ENCODE measurements around the gene MYBPC2. TPM values are rescaled to one million over a fixed set of nuclear protein-coding genes. Genes with fewer than 3 reads are reported as not detected.

Gene MYBPC2
- total RNA-seq, 1 donor from 2014 or later = not detected

DNA sequence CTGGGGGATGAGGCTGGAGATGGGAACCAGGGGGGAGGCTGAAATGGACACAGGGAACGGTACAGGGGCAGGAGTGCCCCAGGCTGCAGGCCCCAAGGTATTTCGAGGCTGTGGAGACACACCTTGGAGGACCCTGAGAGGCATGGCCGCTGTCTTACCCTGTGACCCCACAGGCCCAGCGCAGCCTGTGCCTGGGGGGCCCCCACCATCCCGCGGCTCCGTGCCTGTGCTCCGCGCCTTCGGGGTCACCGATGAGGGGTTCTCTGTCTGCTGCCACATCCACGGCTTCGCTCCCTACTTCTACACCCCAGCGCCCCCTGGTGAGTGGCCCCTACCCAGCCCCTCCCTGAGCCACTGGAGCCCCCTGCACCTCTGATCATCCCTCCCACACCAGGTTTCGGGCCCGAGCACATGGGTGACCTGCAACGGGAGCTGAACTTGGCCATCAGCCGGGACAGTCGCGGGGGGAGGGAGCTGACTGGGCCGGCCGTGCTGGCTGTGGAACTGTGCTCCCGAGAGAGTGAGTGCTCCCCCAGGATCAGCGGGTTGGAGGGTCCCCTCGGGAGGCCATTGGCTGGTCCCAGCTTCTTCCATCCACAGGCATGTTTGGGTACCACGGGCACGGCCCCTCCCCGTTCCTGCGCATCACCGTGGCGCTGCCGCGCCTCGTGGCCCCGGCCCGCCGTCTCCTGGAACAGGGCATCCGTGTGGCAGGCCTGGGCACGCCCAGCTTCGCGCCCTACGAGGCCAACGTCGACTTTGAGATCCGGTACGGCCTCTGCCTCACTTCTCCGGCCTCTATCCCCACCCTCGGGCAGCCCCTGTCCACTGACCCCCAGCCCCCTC is 30.9 kb upstream of the MYBPC2 start:
- DNase-seq (ENCODE audit: low read depth) = no peak
- no peak overlapping the region for H3K4me3 ChIP-seq (ENCODE audit: low read depth, low read length)
- no peak for TF ChIP-seq CTCF (conservative IDR thresholded peaks at IDR 0.05; ENCODE audit: low read depth, low read length)

DNA sequence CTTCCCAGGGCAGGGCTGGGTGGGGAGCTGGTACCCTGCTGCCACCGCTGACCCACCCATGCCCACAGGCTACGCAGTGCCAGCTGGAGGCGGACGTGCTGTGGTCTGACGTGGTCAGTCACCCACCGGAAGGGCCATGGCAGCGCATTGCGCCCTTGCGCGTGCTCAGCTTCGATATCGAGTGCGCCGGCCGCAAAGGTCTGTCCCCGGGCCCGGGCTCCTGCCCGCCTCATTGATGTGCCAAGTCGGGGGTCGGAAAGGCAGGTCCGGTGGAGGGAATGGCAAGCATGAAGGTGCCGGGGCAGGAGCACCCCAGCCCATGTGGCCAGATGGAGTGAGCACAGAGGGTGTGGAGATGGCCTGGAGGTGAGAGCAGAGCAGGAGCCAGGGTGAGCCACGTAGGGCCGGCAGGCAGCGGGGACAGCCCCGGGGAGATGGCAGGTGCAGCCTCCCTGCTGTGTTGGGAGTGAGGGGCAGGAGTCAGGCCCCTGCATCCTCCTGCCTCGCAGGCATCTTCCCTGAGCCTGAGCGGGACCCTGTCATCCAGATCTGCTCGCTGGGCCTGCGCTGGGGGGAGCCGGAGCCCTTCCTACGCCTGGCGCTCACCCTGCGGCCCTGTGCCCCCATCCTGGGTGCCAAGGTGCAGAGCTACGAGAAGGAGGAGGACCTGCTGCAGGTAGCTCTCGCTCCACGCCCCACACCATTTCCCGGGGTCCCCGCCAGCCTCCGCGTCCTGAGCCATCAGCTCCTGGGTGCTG is 30.0 kb upstream of the MYBPC2 start:
- TF ChIP-seq CTCF (conservative IDR thresholded peaks at IDR 0.05; ENCODE audit: low read depth, low read length) = no peak
- DNase-seq (ENCODE audit: low read depth) = no peak
- no peak overlapping the region for H3K4me3 ChIP-seq (ENCODE audit: low read depth, low read length)

DNA sequence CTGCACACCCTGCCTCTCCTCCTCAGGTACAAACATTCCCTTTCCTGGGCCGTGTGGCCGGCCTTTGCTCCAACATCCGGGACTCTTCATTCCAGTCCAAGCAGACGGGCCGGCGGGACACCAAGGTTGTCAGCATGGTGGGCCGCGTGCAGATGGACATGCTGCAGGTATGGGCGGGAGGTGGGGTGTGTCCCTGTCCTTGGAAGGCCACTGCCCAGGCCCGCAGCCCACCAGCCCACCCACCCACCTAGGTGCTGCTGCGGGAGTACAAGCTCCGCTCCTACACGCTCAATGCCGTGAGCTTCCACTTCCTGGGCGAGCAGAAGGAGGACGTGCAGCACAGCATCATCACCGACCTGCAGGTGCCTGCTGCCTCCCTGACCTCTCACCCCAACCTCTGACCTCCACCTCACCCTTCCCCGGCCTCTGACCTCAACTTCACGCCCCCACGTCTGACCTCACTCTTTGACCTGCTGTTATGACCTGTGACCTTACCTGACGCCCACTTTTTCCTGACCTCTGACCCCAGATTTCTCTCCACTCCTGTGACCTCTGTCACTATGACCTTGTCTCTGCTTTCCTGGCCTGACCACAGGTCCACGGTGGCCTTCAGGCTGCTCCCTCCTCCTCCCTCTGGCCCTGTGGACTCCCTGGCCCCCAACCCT is 26.4 kb upstream of the MYBPC2 start:
- no peak overlapping the region for H3K4me3 ChIP-seq (ENCODE audit: low read depth, low read length)

DNA sequence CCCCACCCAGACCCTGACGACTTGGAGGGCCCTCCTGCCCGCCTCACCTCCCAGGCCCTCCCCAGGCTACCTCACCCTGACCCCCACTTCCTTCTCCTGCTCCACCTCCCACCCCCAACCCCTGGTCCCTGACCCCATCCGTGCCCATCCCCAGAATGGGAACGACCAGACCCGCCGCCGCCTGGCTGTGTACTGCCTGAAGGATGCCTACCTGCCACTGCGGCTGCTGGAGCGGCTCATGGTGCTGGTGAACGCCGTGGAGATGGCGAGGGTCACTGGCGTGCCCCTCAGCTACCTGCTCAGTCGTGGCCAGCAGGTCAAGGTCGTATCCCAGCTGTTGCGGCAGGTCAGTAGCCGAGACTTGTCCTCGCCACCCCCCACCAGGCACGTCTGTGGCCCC is 25.9 kb upstream of the MYBPC2 start:
- H3K4me3 ChIP-seq (ENCODE audit: low read depth, low read length) = no peak overlapping the region
- TF ChIP-seq CTCF (conservative IDR thresholded peaks at IDR 0.05; ENCODE audit: low read depth, low read length) = no peak
- no peak for DNase-seq (ENCODE audit: low read depth)

More for the DNA sequence above, 26.4 kb upstream of the MYBPC2 start:
- DNase-seq (ENCODE audit: low read depth) = no peak
- TF ChIP-seq CTCF (conservative IDR thresholded peaks at IDR 0.05; ENCODE audit: low read depth, low read length) = no peak

DNA sequence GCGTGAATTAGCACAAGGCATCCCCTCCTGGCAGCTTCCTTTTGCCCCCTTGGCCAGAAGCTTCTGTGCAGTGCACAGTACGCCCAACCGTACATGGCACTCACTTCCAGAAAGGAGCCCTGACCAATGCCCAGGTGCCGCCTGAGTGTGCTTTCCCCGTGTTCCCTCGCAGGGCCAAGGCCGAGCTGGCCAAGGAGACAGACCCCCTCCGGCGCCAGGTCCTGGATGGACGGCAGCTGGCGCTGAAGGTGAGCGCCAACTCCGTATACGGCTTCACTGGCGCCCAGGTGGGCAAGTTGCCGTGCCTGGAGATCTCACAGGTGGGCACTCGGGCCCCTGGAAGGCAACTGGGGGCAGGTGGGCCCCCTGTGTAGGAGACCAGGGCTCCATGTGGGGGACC is 23.3 kb upstream of the MYBPC2 start:
- TF ChIP-seq CTCF (conservative IDR thresholded peaks at IDR 0.05; ENCODE audit: low read depth, low read length) = no peak
- no peak overlapping the region for H3K4me3 ChIP-seq (ENCODE audit: low read depth, low read length)
- DNase-seq (ENCODE audit: low read depth) = no peak

- TF ChIP-seq CTCF (conservative IDR thresholded peaks at IDR 0.05; ENCODE audit: low read depth, low read length) = no peak
- H3K4me3 ChIP-seq (ENCODE audit: low read depth, low read length) = no peak overlapping the region
- no peak for DNase-seq (ENCODE audit: low read depth)
These were observed 22.6 kb upstream of the MYBPC2 start for GRCh38 chr19:50410109-50410508.
